GM12878 (cell line): ENCODE measurements around the gene CREBZF. TPM values are rescaled to one million over a fixed set of nuclear protein-coding genes. Genes with fewer than 3 reads are reported as not detected.

Source experiments
- ATAC-seq: fragments of 200-7000 bp; cut with Tn5 transposase; 3 replicates; pipeline ENCODE4 v1.9.1; 2020; ENCODE audit warnings: mild to moderate bottlenecking, moderate library complexity
- BruUV-seq: library from RNA; stranded (reverse); fragments of 400-500 nt; replicated peaks from 2 replicates; lab custom pipeline; 2021; lab: Mats Ljungman, UMichigan
- CTCF ChIA-PET: fragments of 300-600 bp; sonication (Branson Sonifier 250); formaldehyde crosslinking; extraction: SDS; loops from one replicate; lab custom pipeline; 2021; ENCODE audit warnings: inconsistent platforms; lab: Yijun Ruan, JAX
- POLR2A ChIA-PET: fragments of 350-600 bp; formaldehyde crosslinking; extraction: SDS; loops from one replicate; lab custom pipeline; 2021; ENCODE audit warnings: inconsistent platforms; lab: Charles Lee
- RAD21 ChIA-PET: fragments of 300-600 bp; sonication (Branson Sonifier 250); formaldehyde crosslinking; loops from one replicate; lab custom pipeline; 2023; ENCODE audit warnings: antibody characterized with exemption; ENCODE audit not compliant: unreplicated experiment; lab: Charles Lee
- SMC1A ChIA-PET: fragments of 300-600 bp; sonication (Branson Sonifier 250); formaldehyde crosslinking; loops from one replicate; lab custom pipeline; 2023; ENCODE audit not compliant: unreplicated experiment, uncharacterized antibody; lab: Charles Lee
- DNase-seq: peaks from one replicate; pipeline ENCODE4 v3.0.0-alpha.2; 2011; ENCODE audit warnings: low read depth, low spot score
- FAIRE-seq: peaks from 3 replicates; lab custom pipeline; 2011; peaks lifted over from hg19 to GRCh38; lab: Jason Lieb, UNC
- H2AFZ ChIP-seq: 2 replicates; pipeline ENCODE4 v1.6.0; 2011; ENCODE audit warnings: low read depth, low read length, control low read depth; ENCODE audit not compliant: control insufficient read depth
- H3K27ac ChIP-seq: 2 replicates; pipeline ENCODE4 v1.5.1; 2011; ENCODE audit warnings: control low read depth; ENCODE audit not compliant: control insufficient read depth, insufficient read depth
- H3K27me3 ChIP-seq, 2 experiments: replicated peaks in 1 of 2; 2 replicates each; pipeline versions ENCODE4 v1.6.0 to v1.6.1; 2011; ENCODE audit warnings: low read length in 1 of 2; ENCODE audit not compliant: control insufficient read depth in 2 of 2, insufficient read depth in 2 of 2
- H3K36me3 ChIP-seq, 2 experiments: 2 replicates each; pipeline ENCODE4 v1.5.1; 2011; ENCODE audit warnings: low read length in 1 of 2; ENCODE audit not compliant: control insufficient read depth in 2 of 2, insufficient read depth in 2 of 2
- H3K4me1 ChIP-seq: 2 replicates; pipeline ENCODE4 v1.6.1; 2011; ENCODE audit warnings: mild to moderate bottlenecking, low read length, moderate library complexity, mixed read lengths; ENCODE audit not compliant: control insufficient read depth, insufficient read depth
- H3K4me2 ChIP-seq: 2 replicates; pipeline ENCODE4 v1.6.0; 2011; ENCODE audit warnings: control low read depth; ENCODE audit not compliant: control insufficient read depth, insufficient read depth
- H3K4me3 ChIP-seq: fragments of 200-600 bp; sonication (generic); 2 replicates; pipeline ENCODE4 v1.5.1; 2016
- H3K79me2 ChIP-seq: 2 replicates; pipeline ENCODE4 v1.6.0; 2011; ENCODE audit warnings: low read length; ENCODE audit not compliant: control insufficient read depth, insufficient read depth
- H3K9ac ChIP-seq: 2 replicates; pipeline ENCODE4 v1.8.0; 2011; ENCODE audit warnings: low read length, control low read depth, mixed read lengths; ENCODE audit not compliant: control insufficient read depth, insufficient read depth
- H3K9me3 ChIP-seq: replicated peaks from 3 replicates; pipeline ENCODE4 v1.5.1; 2011; ENCODE audit warnings: mild to moderate bottlenecking, low read length; ENCODE audit not compliant: control insufficient read depth, insufficient read depth
- H4K20me1 ChIP-seq: 2 replicates; pipeline ENCODE4 v1.6.0; 2011; ENCODE audit not compliant: control insufficient read depth, insufficient read depth
- ASH2L ChIP-seq: fragments of 300-600, 200-600 bp; sonication (generic); IDR thresholded peaks from 2 replicates; pipeline ENCODE4 v1.6.1; 2017; ENCODE audit warnings: low read depth, mild to moderate bottlenecking, borderline replicate concordance
- BCLAF1 ChIP-seq: fragments of 450-650 bp; IDR thresholded peaks from 2 replicates; pipeline ENCODE4 v1.6.1; 2017; ENCODE audit warnings: antibody characterized with exemption, mild to moderate bottlenecking, moderate library complexity
- CHD1 ChIP-seq: IDR thresholded peaks from 2 replicates; pipeline ENCODE4 v1.6.1; 2012; ENCODE audit warnings: low read depth, low read length, improper control_type of control experiment
- ELK1 ChIP-seq: IDR thresholded peaks from 2 replicates; pipeline ENCODE4 v1.6.1; 2012; ENCODE audit warnings: low read depth, low read length, improper control_type of control experiment
- HDAC6 ChIP-seq: fragments of 200-600 bp; sonication (generic); IDR thresholded peaks from one replicate; pipeline ENCODE4 v1.8.0; 2017; ENCODE audit warnings: antibody characterized with exemption; ENCODE audit not compliant: unreplicated experiment
- NFYA ChIP-seq: IDR thresholded peaks from 2 replicates; pipeline ENCODE4 v1.6.1; 2011; ENCODE audit warnings: low read depth, mild to moderate bottlenecking, low read length, improper control_type of control experiment, borderline replicate concordance
- POU2F2 ChIP-seq: IDR thresholded peaks from 3 replicates; pipeline ENCODE4 v1.6.1; 2011; ENCODE audit warnings: low read depth, mild to moderate bottlenecking, low read length, borderline replicate concordance
- RAD51 ChIP-seq: fragments of 450-650 bp; IDR thresholded peaks from 2 replicates; pipeline ENCODE4 v1.6.1; 2016; ENCODE audit warnings: moderate library complexity, mild to moderate bottlenecking, inconsistent platforms
- SP1 ChIP-seq: IDR thresholded peaks from one replicate; pipeline ENCODE4 v1.6.1; 2011; ENCODE audit warnings: low read depth, low read length
- SREBF2 ChIP-seq: IDR thresholded peaks from 2 replicates; pipeline ENCODE4 v1.6.1; 2012; ENCODE audit warnings: mild to moderate bottlenecking, low read length
- WGBS: methylation state at CpG from one replicate; pipeline ENCODE4 v1.1.6; 2016; ENCODE audit warnings: low lambda C conversion rate; ENCODE audit not compliant: insufficient replicate concordance, insufficient coverage; ENCODE audit errors: missing lambda C conversion rate; 5-methylcytosine and 5-hydroxymethylcytosine counted together
- in situ Hi-C: fragments of 300-500 bp; cut with MboI; formaldehyde crosslinking; loops from 9 replicates; pipeline ENCODE4 v1.14.3; 2018; ENCODE audit warnings: mixed read lengths
- intact Hi-C: fragments of 100-400 bp; cut with micrococcal nuclease; formaldehyde crosslinking; loops from one replicate; pipeline ENCODE4 v1.14.2; 2022; ENCODE audit not compliant: unreplicated experiment
- polyA plus RNA-seq, 11 experiments: library from polyadenylated mRNA; depleted of rRNA in 4 of 11; unstranded in 6 of 11; stranded (reverse) in 5 of 11; fragments of >200 nt; fragmentation: Nextera tagmentation in 4 of 11; fragmentation: Illumina TruSeq in 1 of 11; extraction: Ambion mirVana in 4 of 11; extraction: Trizol in 1 of 11; gene quantifications; 1 replicate in 1 of 11; 2 replicates in 10 of 11; pipeline versions ENCODE4 v1.2.1 to v1.2.3, GENCODE V29; 2011 to 2016; ENCODE audit warnings: inconsistent platforms in 2 of 11, missing spikeins in 2 of 11, low read depth in 1 of 11
- total RNA-seq, 4 experiments: library from RNA; depleted of rRNA in 3 of 4; stranded (reverse); fragments of >200 nt in 3 of 4; fragmentation: Illumina TruSeq in 1 of 4; extraction: Trizol in 1 of 4; gene quantifications; 2 replicates each; pipeline versions ENCODE4 v1.2.1 to v1.2.3, GENCODE V29; 2013 to 2021
- TF ChIP-seq, protein P1 (sequence below): fragments of 450-650 bp; IDR thresholded peaks from 2 replicates; pipeline ENCODE4 v1.6.1; 2016; ENCODE audit warnings: mild to moderate bottlenecking

Gene CREBZF
- total and polyA plus RNA-seq, 10 of the 15 experiments (the other 5 are each of a cell fraction or from before 2014, with no cell fraction given) = 11.1 to 51.2 (median 34.1) TPM

GRCh38 chr11:85680897-85681296, 16.0 kb upstream of the CREBZF start:
- intact Hi-C loops (no loop called here), in situ Hi-C loops (no loop called here)
- ChIA-PET CTCF (interaction anchor here (0.9 to 3.4 kb wide), 4 partner anchors 9 to 27 kb away, joined by 3 to 8 read pairs (median 6); no protein-coding TSS in a partner anchor), POLR2A (interaction anchor here (1.4 kb wide), 1 partner anchor 33 kb away, joined by 4 read pairs; the partner anchor contains the start of gene TMEM126A), SMC1A (interaction anchor here (1.0 to 1.9 kb wide), 6 partner anchors 8 to 55 kb away, joined by 3 to 10 read pairs (median 3); partner anchors contain the start of gene TMEM126A), RAD21 (interaction anchor here (0.7 to 0.9 kb wide), 3 partner anchors 19 to 97 kb away, joined by 3 to 5 read pairs (median 3); no protein-coding TSS in a partner anchor)
- H4K20me1 ChIP-seq = no peaks in the 10 kb centered on the region
- H2AFZ ChIP-seq = no peak overlapping the region
- H3K27me3 ChIP-seq = 0 out of 4 replicates have a peak, but pooled peaks cover 0 to 3% of the 10 kb centered on the region in 2 experiments
- no peak overlapping the region for H3K9ac ChIP-seq
- no peaks in the 10 kb centered on the region for H3K79me2 ChIP-seq
- peak; percentile 25 for ATAC-seq
- no peaks in the 10 kb centered on the region for H3K36me3 ChIP-seq
- no peaks in the 10 kb centered on the region; the same call in 2 of the 3 replicates for H3K9me3 ChIP-seq
- peak; percentile 56; the same call in 1 of the 3 replicates for TF ChIP-seq POU2F2
- TF ChIP-seq RAD51 = no peak
- H3K4me1 ChIP-seq = peaks cover 5% of the 10 kb centered on the region; the same call in 1 of the 2 replicates
- H3K4me3 ChIP-seq = no peak overlapping the region
- H3K4me2 ChIP-seq = no peak overlapping the region
- no peak for DNase-seq
- no TSS peak for BruUV-seq
- H3K27ac ChIP-seq = no peak overlapping the region
- WGBS = 95% methylated on average over 1 of the region's 1 CpG
- no peak for FAIRE-seq

DNA sequence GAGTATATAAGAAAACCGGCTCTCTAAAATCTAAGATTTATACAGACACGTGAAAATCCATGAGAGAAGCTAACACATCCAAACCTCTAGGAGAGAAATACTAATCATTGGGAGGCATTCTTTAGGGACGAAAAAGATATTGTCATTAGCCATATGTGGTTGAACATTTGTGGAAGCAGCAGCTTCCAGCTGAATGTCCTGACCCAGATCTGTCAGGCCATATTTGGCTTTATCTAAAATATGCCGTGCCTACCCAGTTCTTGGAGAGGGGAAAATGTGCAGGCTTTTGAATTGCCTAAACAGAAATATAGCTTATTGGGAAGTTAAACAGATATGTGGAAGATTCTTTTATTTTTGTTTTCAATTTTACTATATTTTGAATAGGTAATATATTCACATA, 14.6 kb upstream of the CREBZF start:
- FAIRE-seq = no peak
- POLR2A ChIA-PET = interaction anchor here (0.6 to 1.7 kb wide), 2 partner anchors 54 to 245 kb away, joined by 3 to 4 read pairs; no protein-coding TSS in a partner anchor
- in situ Hi-C loops = no loop called here
- TF ChIP-seq CHD1 (no peak), NFYA (no peak), ELK1 (no peak), HDAC6 (no peak), SP1 (no peak), POU2F2 (no peak), ASH2L (no peak), SREBF2 (no peak), BCLAF1 (no peak)
- TF ChIP-seq, protein P1, sequence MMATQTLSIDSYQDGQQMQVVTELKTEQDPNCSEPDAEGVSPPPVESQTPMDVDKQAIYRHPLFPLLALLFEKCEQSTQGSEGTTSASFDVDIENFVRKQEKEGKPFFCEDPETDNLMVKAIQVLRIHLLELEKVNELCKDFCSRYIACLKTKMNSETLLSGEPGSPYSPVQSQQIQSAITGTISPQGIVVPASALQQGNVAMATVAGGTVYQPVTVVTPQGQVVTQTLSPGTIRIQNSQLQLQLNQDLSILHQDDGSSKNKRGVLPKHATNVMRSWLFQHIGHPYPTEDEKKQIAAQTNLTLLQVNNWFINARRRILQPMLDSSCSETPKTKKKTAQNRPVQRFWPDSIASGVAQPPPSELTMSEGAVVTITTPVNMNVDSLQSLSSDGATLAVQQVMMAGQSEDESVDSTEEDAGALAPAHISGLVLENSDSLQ = no peak

More for the DNA sequence above, 14.6 kb upstream of the CREBZF start:
- ChIA-PET CTCF (interaction anchor here (0.9 to 3.4 kb wide), 6 partner anchors 10 to 85 kb away, joined by 3 to 8 read pairs (median 4); partner anchors contain the start of gene CREBZF), SMC1A (interaction anchor here (0.6 to 1.9 kb wide), 5 partner anchors 10 to 53 kb away, joined by 3 to 5 read pairs (median 4); no protein-coding TSS in a partner anchor), RAD21 (no interaction called here)
- no peak overlapping the region for H3K27ac ChIP-seq
- BruUV-seq = no TSS peak
- no peaks in the 10 kb centered on the region; the same call in 2 of the 3 replicates for H3K9me3 ChIP-seq
- ATAC-seq (no peak), DNase-seq (no peak)
- intact Hi-C loops = no loop called here
- H3K4me1 ChIP-seq = peaks cover 5% of the 10 kb centered on the region; the same call in 1 of the 2 replicates
- H3K79me2 ChIP-seq = no peaks in the 10 kb centered on the region
- no peaks in the 10 kb centered on the region for H3K36me3 ChIP-seq
- no peaks in the 10 kb centered on the region for H4K20me1 ChIP-seq
- H3K9ac ChIP-seq = no peak overlapping the region
- WGBS = 93% methylated on average over 4 of the region's 4 CpGs
- no peak overlapping the region for H3K4me3 ChIP-seq
- H3K4me2 ChIP-seq = no peak overlapping the region
- H2AFZ ChIP-seq = no peak overlapping the region
- H3K27me3 ChIP-seq = 0 out of 4 replicates have a peak, but pooled peaks cover 0 to 5% of the 10 kb centered on the region in 2 experiments
